Muscle of back (tissue), 11 donors: Measurements from ENCODE around the gene KLC3. TPM values are rescaled to one million over a fixed set of nuclear protein-coding genes. Genes with fewer than 3 reads are reported as not detected.
A peak's percentile ranks its signal among the peaks of the same experiment; 100 is the strongest.

Experiments used
- DNase-seq, 3 donors: peaks; one replicate each; pipeline versions ENCODE4 v3.0.0 to v3.0.0-alpha.2; 2013
- polyA plus RNA-seq, 10 donors: library from polyadenylated mRNA; unstranded; fragments of 120-200 nt; gene quantifications; one replicate each; pipeline ENCODE4 v1.2.1, GENCODE V29; 2013; ENCODE audit not compliant: insufficient read length in 10 of 10

The KLC3 gene
- polyA plus RNA-seq, 10 donors = 0.16 to 8.9 (median 0.24) TPM; not detected in 2

DNA sequence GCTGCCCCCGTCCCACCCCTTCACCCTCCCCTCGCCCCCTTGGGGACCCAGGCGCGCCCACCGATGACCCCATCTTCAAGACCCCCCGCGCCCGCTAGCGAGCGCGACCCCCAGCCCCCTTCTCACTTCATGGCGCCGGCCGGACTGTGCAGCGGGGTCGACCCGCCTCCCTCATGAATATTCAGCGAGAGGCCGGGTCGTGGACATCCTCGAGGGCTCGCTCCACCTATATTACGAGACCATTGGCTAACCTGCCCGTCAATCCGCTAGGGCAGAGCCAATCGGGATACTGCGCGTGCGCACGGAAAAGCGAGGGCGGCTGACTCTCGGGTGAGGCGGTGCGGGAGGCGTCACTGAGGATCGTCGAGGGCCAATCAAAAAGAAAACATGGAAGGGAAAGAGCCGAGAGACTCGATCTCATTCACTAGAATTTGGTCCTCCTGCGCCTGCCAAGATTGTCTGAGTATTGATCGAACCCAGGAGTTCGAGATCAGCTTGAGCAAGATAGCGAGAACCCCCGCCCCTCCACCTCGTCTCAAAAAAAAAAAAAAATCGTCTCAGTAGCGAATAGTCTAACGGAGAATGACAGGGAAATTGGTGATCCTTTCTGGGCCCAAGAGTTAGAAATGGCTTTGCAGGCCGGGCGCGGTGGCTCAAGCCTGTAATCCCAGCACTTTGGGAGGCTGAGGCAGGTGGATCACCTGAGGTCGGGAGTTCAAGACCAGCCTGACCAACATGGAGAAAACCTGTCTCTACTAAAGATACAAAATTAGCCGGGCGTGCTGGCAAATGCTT lies 30.1 kb downstream of the KLC3 start, which contains the start of gene ERCC2:
TSS of gene ERCC2 (minus strand) at position 164 of the 795 bp plus-strand sequence. CDS start at position 131, 33 bp downstream.
- DNase-seq = peak; percentile 100

DNA sequence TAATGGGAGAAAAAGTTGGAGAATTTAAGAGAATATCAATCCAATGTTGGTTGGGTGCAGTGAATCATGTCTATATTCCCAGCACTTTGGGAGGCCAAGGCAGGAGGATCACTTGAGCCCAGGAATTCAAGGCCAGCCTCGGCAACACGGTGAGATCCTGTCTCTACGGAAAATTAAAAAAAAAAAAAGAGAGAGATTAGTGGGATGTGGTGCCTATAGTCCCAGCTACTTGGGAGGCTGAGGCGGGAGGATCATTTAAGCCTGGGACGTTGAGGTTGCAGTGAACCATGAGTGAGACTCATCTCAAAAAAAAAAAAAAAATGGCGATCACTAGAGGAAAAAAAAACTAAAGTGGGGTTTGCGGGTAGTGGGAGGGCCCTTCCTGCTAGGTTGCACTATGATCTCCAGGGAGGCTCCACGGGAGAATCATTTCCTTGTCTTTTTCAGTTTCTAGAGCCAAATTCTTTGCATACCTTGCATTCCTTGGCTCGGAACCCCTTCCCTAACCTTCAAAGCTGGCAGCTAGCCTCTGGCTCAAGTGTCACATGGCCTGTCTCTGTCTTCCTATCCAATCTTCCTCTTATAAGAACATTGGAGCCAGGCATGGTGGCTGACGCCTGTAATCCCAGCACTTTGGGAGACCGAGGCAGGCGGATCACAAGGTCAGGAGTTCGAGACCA lies 35.6 kb downstream of the KLC3 start:
- peak; percentile 63 to 96 (median 73) for DNase-seq

- DNase-seq = no peak
Observed at GRCh38 chr19:45380107-45380506, 39.6 kb downstream of the KLC3 start.

DNA sequence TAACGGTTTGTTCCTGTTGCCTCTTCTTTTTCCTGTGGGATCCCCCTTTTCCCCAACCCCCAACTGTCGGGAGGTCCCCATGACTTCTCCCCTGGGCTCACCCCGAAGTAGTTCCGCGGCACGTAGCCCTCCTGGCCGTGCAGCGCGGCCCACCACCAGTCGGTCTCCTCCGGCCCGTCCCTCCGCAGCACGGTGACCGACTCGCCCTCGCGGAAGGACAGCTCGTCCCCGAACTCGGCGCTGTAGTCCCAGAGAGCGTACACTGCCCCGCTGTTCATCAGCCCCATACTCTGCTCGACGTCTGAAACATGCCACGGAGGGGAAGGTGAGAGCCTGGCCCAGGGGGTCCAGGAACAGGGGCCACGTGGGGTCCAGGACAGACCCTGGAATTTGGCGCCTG lies 41.9 kb downstream of the KLC3 start:
- DNase-seq = no peak

DNA sequence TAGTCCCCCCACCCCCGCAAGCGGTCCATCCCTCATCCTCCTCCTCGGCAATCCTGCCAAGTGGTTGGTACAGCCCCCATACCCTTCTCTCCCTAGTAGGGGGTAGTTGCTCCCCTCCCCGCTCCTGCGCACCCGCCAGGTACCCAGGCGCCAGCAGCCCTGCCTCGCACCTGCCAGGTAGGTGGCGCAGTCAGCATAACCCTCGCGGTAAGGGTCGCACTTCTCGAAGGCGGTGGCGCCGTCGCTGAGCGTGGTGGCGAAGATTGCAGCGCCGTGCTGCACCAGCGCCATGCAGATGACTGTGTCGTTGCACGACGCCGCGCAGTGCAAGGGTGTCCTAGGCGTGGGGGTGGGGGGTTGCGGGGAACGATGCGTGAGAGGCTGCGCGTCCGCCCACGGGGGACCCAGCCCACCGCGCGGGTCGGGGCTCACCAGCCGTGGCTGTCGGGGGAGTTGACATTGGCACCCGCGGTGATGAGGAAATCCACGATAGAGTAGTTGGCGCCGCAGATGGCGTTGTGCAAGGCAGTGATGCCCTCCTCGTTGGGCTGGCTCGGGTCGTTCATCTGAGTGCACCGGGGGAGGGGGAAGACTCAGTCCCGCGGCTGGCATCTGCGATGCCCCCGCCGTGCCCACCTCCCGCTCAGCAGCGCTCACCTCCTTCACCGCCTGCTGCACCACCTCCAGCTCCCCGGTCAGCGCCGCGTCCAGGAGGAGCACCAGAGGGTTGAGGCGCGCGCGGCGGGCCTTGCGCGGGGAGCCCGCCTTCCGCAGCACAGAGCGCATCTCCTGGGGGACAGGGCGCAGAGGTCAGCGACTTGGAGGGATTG lies 45.1 kb downstream of the KLC3 start:
- DNase-seq = peak in 1 of 3 donors; percentile 17

DNA sequence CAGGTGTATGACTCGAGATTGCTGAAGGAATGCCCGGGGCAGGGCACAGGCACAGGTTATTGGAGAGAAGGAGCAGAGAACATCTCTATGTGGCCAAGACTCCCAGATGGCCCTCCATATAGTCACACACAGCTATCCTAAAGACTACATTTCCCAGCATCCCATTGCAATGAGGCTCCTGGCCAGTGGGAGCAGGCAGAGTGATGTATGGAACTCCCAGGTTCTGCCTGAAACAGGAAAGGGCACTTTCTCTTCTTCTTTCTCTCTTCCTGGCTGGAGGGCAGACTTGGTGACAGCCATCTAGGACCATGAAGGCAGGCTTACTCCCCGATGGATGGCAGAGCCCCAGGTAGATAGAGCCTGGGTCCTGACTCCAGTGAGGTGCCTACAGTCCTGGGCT lies 50.8 kb downstream of the KLC3 start:
- DNase-seq = no peak

DNA sequence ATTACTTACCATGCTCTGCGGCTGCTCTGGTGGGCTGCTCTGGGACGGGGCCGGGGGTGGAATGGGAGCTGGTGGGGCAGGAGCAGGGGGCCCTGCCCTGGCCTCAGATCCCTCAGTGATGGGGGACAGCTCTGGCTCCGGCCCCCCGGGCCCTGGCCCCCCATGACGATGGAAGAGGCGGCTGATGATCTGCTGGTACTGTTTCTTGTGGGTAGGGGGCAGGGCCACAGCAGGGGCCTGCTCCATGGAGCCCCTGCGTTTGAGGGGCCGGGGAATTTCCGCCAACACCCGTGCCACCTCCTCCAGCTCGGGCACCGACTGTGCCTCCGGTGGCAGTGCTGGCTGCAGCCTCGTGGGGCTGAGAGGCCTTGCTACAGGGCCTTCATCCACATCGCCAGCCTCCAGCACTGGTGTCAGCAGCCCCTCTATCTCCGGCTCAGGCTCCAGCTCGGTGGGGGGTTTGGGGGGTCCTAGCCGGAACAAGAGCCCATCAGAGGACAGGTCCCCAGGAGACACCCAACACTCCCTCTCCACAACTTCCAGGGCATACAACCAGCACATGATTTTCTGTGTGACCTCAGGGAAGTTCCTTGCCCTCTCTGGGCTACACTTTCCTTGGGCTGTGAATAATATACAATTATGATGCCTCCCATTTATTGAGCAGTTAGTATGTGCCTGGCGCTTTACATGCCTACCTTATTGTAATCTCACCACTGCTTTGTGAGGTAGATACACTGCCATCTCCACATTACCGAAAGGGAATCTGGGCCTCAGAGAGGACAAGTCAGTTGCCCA lies 51.5 kb downstream of the KLC3 start:
- no peak for DNase-seq

DNA sequence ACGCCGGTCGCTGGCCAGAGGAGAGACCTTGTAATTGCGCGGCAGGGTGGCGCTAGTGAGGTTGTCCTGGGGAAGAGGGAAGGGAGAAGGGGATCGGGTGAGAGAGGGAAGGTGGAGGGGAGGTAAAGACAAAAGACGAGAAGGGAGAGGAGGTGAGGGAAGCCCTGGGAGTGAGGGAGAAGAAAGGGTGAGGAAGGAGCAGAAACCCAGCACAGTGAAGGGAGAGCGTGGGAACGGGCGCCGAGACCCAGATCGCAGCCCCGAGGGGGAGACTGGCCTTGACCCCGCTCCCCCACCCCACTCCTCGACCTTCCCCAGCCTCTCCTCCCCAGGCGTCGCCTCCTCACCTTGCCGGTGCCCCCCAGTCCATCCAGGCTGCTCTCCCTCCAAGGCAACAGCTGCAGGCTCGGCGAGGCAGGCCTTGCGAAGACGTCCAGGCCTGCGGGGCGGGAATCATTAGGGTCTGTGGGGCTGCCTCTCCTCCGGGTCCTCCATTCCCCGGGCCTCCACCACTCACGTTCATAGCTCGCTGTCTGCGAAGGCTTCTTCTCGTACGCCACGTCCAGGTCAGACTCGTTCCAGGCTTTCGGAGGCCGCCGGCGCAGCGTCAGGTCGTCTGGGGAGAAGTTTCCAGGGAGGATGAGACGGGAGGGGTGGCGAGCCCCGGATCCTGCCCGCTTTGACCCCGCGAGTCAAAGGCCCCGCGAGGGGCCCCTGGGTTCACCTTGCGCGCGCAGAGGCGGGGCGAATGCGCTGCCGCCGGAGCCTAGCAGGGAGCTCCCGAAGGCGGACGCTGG lies 55.5 kb downstream of the KLC3 start:
- no peak for DNase-seq

DNA sequence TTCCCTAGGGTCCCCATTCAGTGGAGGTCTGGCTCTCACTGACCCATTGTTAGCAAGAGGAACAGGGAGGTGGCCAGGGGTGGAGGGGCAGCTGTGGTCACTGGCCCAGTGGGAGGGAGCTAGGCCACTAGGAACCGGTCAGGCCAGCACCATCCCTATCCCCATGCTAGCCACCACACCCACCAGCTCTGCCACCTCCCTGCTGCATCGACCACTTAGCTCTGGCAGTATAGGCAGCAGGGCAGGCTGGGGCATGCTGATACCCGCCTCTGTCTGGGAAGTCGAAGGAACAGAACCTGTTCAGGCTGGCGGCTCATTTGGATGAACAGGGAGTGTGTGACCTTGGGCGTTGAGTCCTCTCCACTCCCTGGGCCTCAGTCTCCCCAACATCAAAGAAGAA lies 59.6 kb downstream of the KLC3 start:
- no peak for DNase-seq

Other genes with a start within 250 kb of the KLC3 start
- gene PPP1R37, start 247.6 kb upstream of the KLC3 start, polyA plus RNA-seq = 10 to 100 TPM; 15.8 to 23.8 (median 19.4) TPM
- gene NKPD1, start 179.8 kb upstream of the KLC3 start, polyA plus RNA-seq = under 1 TPM; 0.07 to 0.74 (median 0.18) TPM
- gene TRAPPC6A, start 162.5 kb upstream of the KLC3 start, polyA plus RNA-seq = 10 to 100 TPM; 15.3 to 28.5 (median 19.5) TPM
- gene BLOC1S3, start 162.0 kb upstream of the KLC3 start, polyA plus RNA-seq = 1 to 10 TPM; 5.9 to 9.0 (median 7.7) TPM
- gene EXOC3L2, start 95.3 kb upstream of the KLC3 start, polyA plus RNA-seq = 1 to 10 TPM in 7 of 10 donors, under 1 TPM in 3; 0.71 to 2.6 (median 1.2) TPM
- gene MARK4, start 89.5 kb upstream of the KLC3 start, polyA plus RNA-seq = 10 to 100 TPM; 20.2 to 35.0 (median 28.6) TPM
- 1,000 to 10,000 TPM; 1,344 to 3,569 (median 3,092) TPM for gene CKM, start 17.9 kb upstream of the KLC3 start, polyA plus RNA-seq
- 10 to 100 TPM; 12.0 to 18.1 (median 15.9) TPM for gene ERCC2, start 29.8 kb downstream of the KLC3 start, polyA plus RNA-seq
- gene PPP1R13L, start 64.3 kb downstream of the KLC3 start, polyA plus RNA-seq = 10 to 100 TPM in 2 of 10 donors, 1 to 10 TPM in 8; 2.5 to 12.8 (median 3.9) TPM
- gene POLR1G, start 65.9 kb downstream of the KLC3 start, polyA plus RNA-seq = 1 to 10 TPM; 3.0 to 6.2 (median 4.3) TPM
- 100 to 1,000 TPM in 1 of 10 donors, 10 to 100 TPM in 9; 81.8 to 106 (median 91.7) TPM for gene ERCC1, start 83.2 kb downstream of the KLC3 start, polyA plus RNA-seq
- gene FOSB, start 127.2 kb downstream of the KLC3 start, polyA plus RNA-seq = 100 to 1,000 TPM in 3 of 10 donors, 10 to 100 TPM in 7; 12.7 to 590 (median 84.2) TPM
- 100 to 1,000 TPM in 9 of 10 donors, 10 to 100 TPM in 1; 74.9 to 142 (median 129) TPM for gene RTN2, start 156.3 kb downstream of the KLC3 start, polyA plus RNA-seq
- gene PPM1N, start 157.7 kb downstream of the KLC3 start, polyA plus RNA-seq = 1 to 10 TPM in 3 of 10 donors, under 1 TPM in 7; 0.66 to 2.4 (median 0.77) TPM
- 10 to 100 TPM; 45.7 to 65.7 (median 55.6) TPM for gene VASP, start 166.7 kb downstream of the KLC3 start, polyA plus RNA-seq
- gene OPA3, start 244.1 kb downstream of the KLC3 start, polyA plus RNA-seq = 1 to 10 TPM; 5.6 to 7.8 (median 6.3) TPM